ENCODE measurements around the gene FAM20C. TPM values are rescaled to one million over a fixed set of nuclear protein-coding genes. Genes with fewer than 3 reads are reported as not detected.
"Not testable (repeated sequence)": the region's sequence is repeated elsewhere in the genome, so short reads cannot be mapped to it uniquely, and the experiment has no call there.

The FAM20C gene
- polyA plus RNA-seq, 1 donor: 32.0 TPM

DNA sequence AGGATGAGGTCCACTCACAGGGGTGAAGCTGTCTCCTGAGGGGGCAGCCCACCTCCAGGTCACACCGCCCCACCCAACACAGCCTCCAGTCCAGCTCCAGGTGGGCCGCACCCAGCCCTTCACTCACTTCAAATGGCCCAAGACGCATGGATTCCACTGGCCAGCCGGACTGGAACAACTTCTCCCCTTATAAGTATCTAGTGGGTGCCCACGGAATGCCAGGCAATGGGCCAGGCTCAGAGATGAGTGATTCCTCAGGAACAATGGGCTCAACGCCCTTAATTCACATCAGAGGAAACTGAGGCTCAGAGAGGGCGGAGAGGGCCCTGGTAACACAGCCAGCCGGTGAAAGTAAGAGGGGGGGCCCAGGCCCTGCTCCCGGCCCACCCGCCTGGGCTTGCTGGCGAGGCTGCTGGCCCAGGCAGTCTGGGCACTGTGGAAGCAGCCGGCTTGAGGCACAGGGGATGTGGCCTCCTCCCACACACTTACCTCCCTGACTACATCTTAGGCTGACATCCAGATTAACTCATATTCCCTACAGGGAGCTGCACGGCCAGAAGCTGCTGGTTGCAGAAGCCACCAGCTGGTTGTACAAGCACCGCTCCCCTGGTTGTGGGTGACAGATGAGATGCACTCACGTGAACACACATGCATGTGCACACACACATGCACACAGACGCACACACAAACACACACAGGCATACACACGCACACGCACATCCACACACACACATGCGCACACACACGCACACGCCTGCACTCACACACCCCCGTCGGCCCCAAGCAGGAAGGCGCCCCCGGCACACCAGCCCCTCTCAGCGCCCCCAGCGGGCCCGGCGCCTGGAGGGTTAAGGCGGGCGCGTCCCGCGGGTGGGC is 1.0 kb upstream of the FAM20C start:
- DNase-seq (ENCODE audit: low read depth): no peak

DNA sequence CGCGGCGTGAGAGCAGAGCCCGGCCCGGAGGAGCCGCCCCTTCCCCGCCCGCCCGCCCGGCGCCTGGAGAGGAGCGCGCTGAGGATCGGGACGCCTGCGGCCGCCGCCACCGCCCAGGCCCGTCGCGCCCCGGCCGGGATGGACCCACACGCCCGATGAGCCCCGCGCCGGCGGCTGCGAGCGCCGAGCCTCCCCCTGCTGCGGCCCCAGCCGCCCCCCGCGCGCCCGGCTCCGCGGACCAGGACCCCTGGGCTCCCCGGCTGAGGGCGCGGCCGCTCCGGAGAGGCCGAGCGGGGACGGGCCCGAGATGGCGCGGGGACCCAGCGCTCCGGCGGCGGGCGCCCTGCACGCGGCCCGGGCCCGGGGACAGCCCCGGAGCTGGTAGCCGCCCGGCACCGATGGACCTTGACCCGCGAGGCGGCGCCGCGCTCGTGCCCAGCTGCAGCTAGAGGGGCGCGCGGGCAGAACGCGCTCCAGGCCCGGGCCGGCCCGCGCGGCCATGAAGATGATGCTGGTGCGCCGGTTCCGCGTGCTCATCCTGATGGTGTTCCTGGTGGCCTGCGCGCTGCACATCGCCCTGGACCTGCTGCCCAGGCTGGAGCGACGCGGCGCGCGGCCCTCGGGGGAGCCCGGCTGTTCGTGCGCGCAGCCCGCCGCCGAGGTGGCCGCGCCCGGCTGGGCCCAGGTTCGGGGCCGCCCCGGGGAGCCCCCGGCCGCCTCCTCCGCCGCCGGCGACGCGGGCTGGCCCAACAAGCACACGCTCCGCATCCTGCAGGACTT is 520 bp downstream of the FAM20C start:
- DNase-seq (ENCODE audit: low read depth): no peak

DNA sequence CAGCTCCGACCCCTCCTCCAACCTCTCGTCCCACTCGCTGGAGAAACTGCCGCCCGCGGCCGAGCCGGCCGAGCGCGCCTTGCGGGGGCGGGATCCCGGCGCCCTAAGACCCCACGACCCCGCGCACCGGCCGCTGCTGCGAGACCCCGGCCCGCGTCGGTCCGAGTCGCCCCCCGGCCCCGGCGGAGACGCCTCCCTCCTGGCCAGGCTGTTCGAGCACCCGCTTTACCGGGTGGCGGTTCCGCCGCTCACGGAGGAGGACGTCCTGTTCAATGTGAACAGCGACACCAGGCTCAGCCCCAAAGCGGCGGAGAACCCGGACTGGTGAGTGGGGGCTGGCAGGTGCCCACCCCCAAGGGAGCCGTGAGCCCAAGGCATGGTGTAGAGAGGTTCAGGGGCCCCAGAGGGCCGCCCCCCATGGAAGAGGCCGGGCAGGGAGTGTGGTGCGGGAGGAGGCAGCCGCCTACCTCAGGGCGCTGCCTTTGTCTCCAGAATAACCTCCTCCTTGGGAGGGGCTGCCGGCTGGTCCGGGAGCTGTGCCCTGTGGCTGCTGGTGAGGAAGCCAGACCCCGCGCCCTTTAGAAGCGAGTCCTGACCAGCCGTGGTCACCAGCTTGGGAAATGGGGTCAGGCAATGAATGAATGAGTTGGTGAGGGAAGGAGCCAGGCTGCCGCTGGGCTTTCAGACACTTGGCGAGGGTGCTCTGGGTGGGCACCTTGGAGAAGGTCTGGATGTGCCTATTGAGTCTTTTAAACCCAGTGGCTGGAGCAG is 1.3 kb downstream of the FAM20C start:
- no peak for DNase-seq (ENCODE audit: low read depth)

DNA sequence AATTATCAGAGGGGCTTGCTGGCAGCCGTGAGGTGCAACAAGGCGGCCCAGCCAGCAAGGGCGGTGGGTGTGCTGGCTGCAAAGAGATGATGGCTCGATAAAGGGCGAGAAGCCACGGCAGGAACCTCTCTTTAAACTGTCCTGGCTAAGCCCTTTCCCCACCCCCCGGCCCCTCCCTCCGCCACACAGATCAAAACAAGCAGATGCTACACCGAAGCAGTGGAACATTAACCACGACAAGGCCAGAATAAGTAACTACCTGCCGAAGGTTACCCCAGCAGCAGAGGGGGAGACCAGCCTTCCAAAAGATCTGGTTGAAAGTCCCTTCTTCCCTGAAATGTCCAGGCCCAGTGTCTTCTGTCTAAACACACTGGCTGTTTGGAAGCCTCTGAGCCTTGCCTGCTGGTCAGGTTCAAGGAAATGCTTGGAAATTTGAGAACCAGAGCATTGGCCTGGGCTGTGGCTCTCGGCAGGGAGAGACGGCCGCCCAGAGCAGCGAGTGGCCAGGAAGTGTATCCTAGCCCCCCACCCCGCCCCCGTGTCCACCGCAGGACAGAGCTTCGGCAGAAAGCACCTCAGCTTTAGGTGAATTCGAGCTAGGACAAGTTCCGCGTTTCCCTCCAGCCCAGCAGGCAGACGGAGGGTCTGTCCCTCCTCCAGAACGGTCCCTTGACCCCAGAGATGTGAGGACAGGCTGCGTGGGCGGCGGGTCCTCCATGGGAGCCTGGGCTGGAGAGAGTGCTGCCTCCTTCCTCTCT is 2.1 kb downstream of the FAM20C start:
- DNase-seq (ENCODE audit: low read depth): no peak

DNA sequence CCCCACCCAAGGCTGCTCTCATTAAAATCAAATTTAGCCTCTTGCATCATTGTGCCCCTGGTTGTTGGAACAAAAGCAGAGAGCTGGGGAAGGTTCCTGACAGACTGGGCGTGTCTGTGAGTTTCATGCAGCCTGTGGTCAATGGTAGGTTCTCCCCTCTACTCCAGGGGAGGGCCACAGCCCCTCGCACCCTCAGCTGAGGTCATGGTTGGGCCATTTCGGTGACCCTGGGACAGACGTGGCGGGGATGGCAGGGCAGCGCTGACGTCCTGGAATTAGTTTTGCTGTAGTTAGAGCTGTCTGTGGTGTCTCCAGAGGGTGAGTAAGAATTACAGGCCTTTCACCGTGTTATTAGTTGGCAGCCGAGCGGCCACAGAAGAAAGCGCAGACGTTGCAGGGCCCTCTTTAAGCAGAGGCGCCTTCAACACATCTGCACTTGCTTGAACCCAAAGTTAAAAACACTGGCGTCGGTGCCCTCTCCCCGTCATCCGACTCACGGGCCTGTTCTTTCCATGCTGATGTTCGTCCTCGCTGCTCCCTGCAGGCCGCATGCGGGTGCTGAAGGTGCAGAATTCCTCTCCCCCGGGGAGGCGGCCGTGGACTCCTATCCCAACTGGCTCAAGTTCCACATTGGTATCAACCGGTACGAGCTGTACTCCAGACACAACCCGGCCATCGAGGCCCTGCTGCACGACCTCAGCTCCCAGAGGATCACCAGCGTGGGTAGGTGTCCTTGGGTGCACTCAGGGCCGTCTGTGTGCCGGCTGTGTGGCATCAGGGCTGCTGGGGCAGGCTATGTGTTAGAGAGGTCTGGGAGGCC is 2.8 kb downstream of the FAM20C start:
- no peak for DNase-seq (ENCODE audit: low read depth)

DNA sequence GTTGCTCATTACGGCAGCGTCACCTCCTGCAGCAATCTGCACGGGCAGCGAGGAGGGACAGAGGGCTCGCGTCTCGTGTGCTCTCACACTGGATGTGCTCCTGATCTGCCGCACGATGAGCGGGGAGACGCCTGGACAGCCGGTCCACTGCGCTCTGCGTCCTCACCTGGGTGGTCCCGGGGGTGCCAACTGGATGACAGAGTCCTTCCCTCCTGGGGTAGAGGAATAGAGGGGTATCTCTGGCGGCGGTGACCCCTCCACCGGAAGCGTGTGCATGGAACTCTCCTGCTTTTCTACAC is 3.4 kb downstream of the FAM20C start:
- no peak for DNase-seq (ENCODE audit: low read depth)

DNA sequence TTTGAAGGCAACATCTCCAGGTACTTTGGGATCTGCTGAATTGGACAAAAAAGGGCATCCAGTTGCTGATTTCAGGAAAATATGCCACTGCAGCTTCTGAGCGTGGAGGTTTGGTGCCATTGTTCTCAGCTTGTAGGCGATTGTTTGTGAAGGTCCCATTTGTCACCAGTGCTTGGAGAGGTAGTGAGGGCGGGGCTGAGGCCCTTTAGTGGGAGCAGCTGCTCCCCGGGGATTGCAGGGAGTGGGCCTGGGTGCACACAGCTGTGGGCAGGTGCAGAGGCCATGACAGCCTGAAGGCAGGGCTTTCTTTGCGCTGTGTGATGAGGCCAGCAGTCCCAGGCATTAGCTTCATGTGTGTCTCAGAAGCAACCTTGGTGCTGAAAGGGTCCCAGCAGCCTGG is 3.9 kb downstream of the FAM20C start:
- no peak for DNase-seq (ENCODE audit: low read depth)

DNA sequence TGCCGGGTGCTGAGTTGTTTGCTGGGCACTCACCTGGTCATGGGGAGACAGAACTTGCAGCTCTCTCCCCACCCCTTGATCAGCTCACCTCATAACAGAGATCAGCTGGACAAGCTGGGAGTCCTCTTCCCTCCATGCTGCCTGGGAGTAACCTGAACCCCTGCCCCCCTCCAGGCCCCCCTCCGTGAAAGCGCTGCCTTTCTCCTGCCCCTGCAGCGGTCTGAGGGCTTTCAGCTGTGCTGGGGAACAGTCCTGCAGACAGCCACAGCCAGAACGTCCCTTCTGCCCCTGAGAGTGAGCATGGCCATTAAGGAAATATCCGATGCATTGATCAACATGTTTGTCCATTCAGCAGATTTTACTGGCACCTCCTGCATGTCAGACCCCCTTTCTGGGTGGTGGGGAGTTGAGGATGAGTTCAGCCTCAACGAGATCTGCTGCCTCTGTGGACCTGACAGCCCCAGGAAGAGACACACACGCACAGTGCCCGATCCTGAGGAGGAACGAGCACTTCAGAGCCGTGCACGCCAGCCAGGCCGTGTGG is 4.5 kb downstream of the FAM20C start:
- no peak for DNase-seq (ENCODE audit: low read depth)

DNA sequence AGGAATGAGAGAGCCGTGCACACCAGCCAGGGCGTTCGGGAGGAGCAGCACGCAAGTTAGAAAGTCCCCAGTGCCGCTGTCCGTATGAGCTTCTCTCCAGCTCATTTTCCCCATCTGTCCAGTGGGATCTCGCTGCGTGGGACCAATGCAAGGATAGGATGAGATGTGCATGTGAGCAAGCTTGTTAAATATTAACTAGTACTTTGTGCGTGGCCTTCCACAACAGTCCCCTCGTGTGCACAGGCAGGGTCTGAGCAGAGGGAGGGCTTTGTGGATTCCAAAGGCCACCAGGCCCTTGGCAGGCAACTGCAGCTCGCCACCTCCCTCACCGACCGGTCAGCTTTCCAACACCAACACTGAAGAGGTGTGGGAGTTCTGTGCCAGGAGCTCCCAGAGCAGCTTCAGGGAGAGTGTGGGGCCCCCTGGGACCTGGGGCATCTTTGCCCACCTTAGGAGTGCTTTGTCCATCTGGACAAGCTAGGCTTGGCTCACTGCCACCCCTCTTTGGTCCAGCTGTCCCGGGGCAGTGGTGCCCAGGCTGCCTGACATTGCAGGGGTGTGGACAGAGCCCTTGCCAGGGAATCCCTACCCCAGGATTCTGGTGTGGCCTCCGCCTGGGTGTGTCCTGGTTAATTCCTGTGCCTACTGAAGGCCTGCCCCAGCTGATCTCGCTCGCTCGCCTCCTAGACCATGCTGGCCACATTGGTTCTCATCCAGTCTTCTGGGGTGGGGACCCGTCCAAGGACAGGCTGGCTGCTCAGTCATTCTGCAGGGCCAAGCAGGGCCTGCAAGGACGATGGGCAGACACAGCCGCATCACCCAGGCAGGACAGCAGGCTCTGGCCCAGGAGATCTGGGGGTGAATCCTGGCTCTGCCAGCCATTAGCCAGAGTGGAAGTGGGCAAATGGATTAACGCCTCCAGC is 5.3 kb downstream of the FAM20C start:
- DNase-seq (ENCODE audit: low read depth): no peak

DNA sequence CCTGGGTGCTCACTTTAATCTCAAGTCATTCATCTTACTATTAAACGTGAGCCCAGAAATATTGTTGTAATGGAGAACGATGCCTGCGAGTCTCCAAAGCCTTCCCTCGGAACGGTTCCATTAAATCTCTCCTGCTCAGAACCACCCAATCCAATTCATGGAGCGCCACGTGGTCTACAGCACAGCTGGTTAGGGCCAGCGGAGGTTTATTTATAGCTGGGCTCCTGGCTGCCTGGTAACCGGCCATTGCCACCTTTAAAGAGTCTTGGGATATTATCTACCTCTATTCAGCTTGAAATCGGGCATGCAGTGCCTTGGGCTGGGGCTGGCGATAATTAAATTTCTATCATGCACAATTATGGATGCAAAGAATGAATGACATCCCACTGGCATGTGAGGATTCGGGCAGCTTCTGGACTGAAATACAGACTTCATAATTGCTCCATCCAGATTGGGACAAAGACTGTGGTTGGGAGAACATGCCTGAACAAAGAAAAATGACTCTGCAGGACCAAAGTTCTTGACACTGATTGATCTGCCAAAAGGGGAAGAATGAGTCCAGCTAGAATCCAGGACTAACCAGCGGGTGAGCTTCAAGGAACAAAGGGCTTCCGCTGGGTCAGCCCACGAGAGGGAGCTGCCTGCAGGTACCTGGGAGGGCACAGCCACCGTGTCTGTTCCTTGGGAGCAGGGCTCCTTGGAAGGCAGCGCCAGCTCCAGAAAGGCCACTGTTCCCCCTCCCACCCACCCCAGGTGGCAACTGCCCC is 7.3 kb downstream of the FAM20C start:
- no peak for DNase-seq (ENCODE audit: low read depth)

DNA sequence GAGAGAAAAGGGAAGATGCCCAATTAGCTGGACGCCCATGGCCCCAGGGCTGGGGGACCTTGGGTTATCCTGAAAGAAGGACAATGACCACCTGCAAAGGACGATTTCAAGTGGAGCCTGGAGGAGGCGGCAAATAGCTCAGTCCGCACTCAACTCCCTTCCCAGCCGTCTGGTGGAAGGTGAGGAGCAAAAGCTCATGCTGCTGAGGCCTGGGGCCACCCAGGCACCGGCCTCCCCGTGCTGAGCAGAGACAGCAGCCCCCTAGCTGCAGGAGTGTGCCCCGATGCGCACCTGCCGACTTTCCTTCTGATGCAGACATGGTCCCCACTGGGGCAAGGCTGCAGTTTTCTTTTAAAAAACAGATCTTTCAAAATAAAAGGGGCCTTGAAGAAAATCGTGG is 7.9 kb downstream of the FAM20C start:
- no peak for DNase-seq (ENCODE audit: low read depth)

DNA sequence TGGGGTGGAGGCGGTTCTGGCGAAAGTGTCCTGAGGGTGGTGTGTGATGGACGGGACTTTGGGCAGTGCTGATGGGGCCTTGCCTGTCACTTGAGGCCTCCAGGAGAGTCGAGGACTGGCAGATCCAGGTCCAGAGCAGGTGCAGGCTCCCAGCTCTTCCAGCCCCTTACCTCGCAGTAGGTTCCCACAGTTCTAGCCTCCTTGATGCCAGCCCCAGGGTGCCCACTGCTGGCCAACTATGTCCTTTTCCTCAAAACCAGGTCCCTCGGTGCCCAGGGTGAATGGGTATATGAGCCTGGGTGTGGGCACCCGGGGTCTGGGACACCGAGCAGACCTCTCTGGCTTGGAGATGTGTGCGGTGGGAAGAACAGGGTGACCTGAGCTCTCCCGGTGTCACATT is 8.3 kb downstream of the FAM20C start:
- no peak for DNase-seq (ENCODE audit: low read depth)

DNA sequence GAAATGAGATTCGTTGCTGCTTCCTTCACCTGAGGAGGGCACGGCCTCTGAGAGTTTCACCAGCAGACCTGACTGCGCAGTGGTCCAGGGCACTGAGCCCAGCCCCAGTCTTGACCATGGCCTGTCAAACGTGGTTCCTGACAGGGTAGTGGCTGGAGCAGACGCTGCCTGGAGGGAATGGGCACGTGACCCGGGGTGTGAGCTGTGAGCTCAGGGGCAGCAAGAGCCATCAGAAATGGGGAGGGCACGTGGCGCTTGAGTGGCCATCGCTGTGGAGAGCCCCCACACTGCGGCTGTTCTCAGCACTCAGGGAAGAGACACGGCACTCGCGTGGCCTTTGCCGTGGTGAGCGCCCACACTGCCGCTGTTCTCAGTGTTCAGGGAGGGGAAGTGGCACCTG is 12.0 kb downstream of the FAM20C start:
- DNase-seq (ENCODE audit: low read depth): no peak

DNA sequence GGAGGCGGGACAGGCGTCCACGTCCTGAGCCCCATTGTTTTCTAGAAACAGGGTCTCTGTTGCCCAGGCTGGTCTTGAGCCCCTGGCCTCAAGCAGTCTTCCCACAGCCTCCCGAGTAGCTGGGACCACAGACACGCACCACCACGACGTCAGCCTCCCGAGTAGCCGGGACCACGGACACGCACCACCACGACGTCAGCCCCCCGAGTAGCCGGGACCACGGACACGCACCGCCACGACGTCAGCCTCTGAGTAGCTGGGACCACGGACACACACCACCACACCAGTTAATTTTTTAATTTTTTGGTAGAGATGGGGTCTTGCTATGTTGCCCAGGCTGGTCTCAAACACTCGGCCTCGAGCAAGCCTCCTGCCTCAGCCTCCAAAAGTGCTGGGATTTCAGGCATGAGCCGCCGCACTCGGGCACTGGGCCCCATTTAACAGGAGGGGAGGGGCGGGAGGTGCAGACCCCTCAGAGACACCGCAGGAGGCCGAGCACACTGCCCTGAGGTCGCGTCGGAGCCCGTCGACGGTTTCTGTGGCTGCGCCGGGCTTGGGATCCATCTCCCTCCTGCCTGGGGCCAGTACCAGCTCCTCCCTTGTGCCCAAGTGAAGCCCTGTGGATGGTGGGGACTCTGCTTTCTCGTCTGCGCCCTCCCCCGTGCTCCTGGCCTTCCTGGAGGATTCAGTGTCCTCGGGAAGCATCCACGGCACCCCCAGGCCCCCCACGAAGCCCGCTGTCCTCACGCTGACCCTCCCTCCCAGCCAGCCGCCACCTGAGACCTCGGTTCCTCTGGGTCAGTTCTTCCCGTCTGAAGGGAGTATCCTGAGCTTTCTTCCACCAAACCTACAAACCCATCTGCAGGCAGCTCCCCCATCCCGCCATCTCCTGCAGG is 13.0 kb downstream of the FAM20C start:
- DNase-seq (ENCODE audit: low read depth): no peak

DNA sequence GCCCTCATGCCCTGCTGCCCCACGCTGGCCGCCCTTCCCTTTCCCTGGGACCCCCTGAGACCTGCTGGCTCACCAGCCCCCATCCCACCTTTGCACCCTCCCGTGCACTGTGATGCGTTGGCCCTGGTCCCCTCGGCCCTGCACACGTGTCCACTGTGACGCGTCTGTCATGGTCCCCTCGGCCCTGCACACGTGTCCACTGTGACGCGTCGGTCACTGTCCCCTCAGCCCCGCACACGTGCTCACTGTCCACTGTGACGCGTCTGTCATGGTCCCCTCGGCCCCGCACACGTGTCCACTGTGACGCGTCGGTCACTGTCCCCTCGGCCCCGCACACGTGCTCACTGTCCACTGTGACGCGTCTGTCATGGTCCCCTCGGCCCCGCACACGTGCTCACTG is 14.0 kb downstream of the FAM20C start:
- DNase-seq (ENCODE audit: low read depth): not testable (repeated sequence)

DNA sequence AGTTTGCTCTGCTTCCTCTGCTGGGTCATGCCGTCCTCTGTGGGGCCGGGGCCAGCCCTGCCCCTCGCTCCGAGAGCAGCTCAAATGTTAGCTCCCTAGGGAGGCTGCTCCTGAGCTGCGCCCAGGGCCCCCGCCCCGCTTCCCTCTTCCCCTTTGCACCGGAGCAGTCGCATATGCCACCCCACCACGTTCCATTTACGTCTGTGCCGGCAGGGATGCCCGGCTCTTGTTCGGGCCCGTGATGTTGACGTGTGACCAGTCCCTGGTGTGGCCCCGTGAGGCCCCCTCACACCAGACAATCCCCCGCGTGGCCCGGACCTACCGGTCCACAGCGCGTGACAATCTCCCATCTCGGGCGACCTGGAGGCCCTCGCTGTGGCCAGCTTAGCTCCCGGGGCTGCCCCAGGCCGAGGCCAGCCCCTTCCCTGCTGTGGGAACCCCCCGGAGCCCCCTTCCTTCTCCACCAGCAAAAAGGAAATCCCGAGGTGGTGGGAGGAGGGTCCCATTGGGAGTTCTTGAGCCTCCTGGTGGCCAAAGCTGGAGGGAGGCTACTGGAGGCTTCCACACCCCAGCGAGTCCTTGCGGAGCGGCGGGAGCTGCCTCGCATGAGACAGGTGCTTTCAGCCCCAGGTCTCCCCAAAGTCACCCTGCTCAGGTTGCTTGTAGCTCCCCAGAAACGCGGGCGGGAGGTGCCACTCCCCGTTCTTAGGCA is 15.2 kb downstream of the FAM20C start:
- DNase-seq (ENCODE audit: low read depth): no peak

DNA sequence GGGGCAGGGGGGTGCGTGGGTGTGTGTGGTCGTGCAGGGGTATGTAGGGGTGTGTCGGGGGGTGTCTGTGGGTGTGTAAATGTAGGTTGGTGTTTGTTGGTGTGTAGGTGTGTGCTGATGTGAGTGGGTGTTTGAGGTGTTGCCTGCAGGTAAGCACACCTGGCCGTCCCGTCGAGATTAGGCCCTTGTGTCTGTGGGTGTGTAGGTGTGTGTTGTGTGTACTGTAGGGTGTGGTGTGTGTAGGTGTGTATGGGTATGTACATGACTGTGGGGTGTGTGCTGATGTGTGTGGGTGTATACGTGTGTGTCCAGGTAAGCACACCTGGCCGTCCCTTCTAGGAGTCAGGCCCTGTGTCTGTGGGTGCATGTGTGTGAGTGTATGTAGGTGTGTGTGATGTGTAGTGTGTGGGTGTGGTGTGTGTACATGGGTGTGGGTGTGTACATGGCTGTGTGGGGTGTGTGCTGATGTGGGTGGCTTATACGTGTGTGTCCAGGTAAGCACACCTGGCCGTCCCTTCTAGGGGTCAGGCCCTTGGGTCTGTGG is 15.8 kb downstream of the FAM20C start:
- no peak for DNase-seq (ENCODE audit: low read depth)
